HT-29 (cell line): ENCODE measurements around the gene MTA3. TPM values are rescaled to one million over a fixed set of nuclear protein-coding genes. Genes with fewer than 3 reads are reported as not detected.

ENCODE experiments used
- DNase-seq: peaks from one replicate; pipeline ENCODE4 v3.0.0-alpha.2; 2015; ENCODE audit warnings: low spot score
- total RNA-seq: library from RNA; depleted of rRNA; stranded (reverse); fragments of >200 nt; shearing (Covaris generic); gene quantifications from 2 replicates; pipeline ENCODE4 v1.2.3, GENCODE V29; 2014

The MTA3 gene
- total RNA-seq, 1 experiment from 2014 or later = 18.4 TPM

- no peak for DNase-seq
These were observed 91.2 kb downstream of the MTA3 start for GRCh38 chr2:42659609-42660008.

GRCh38 chr2:42663106-42663780, 94.8 kb downstream of the MTA3 start:
- DNase-seq = peak; percentile 85

GRCh38 chr2:42663828-42664227, 95.4 kb downstream of the MTA3 start:
- DNase-seq = no peak

- DNase-seq = no peak
These were observed 105.7 kb downstream of the MTA3 start for GRCh38 chr2:42673989-42674579.

GRCh38 chr2:42675815-42676214, 107.4 kb downstream of the MTA3 start:
- DNase-seq = no peak

GRCh38 chr2:42685303-42685702, 116.9 kb downstream of the MTA3 start:
- DNase-seq = no peak

- no peak for DNase-seq
These were observed 124.7 kb downstream of the MTA3 start for GRCh38 chr2:42693013-42693615.

- DNase-seq = no peak
These were observed 125.5 kb downstream of the MTA3 start for GRCh38 chr2:42693688-42694479.

- DNase-seq = no peak
These were observed 128.6 kb downstream of the MTA3 start for GRCh38 chr2:42696987-42697386.

GRCh38 chr2:42698940-42699339, 130.5 kb downstream of the MTA3 start:
- no peak for DNase-seq

GRCh38 chr2:42706836-42707235, 138.4 kb downstream of the MTA3 start:
- DNase-seq = no peak

- DNase-seq = no peak
These were observed 139.7 kb downstream of the MTA3 start for GRCh38 chr2:42708179-42708578.

GRCh38 chr2:42711896-42712295, 143.5 kb downstream of the MTA3 start:
- no peak for DNase-seq

- no peak for DNase-seq
These were observed 144.5 kb downstream of the MTA3 start for GRCh38 chr2:42712934-42713333.

- DNase-seq = no peak
These were observed 145.5 kb downstream of the MTA3 start for GRCh38 chr2:42713920-42714319.

GRCh38 chr2:42714686-42715085, 146.3 kb downstream of the MTA3 start:
- no peak for DNase-seq

- no peak for DNase-seq
These were observed 153.5 kb downstream of the MTA3 start for GRCh38 chr2:42721898-42722297.

GRCh38 chr2:42722320-42723190, 154.1 kb downstream of the MTA3 start:
- DNase-seq = no peak

GRCh38 chr2:42723465-42723864, 155.0 kb downstream of the MTA3 start:
- DNase-seq = no peak

- no peak for DNase-seq
These were observed 156.5 kb downstream of the MTA3 start for GRCh38 chr2:42724886-42725285.

- no peak for DNase-seq
These were observed 157.2 kb downstream of the MTA3 start for GRCh38 chr2:42725657-42726056.
